HEK293T (cell line): Measurements from ENCODE around the gene HCN2.

Experiments used
- CTCF ChIA-PET: fragments of 350-600 bp; formaldehyde crosslinking; extraction: SDS; loops from one replicate; lab custom pipeline; 2021; ENCODE audit warnings: antibody characterized with exemption, inconsistent platforms; lab: Yijun Ruan, JAX
- POLR2A ChIA-PET: fragments of 350-600 bp; formaldehyde crosslinking; extraction: SDS; loops from one replicate; lab custom pipeline; 2020; ENCODE audit warnings: antibody characterized with exemption, inconsistent platforms; lab: Yijun Ruan, JAX
- DNase-seq: peaks from one replicate; pipeline ENCODE4 v3.0.0; 2012; ENCODE audit warnings: mixed read lengths; ENCODE audit errors: extremely low spot score
- ARNT ChIP-seq: fragments of 450-650 bp; IDR thresholded peaks from 2 replicates; pipeline ENCODE4 v1.6.1; 2017; ENCODE audit warnings: mild to moderate bottlenecking
- BHLHE40 ChIP-seq: fragments of 450-650 bp; IDR thresholded peaks from 2 replicates; pipeline ENCODE4 v1.6.1; 2016; ENCODE audit warnings: mild to moderate bottlenecking, moderate library complexity, borderline replicate concordance
- CTBP1 ChIP-seq: fragments of 450-650 bp; IDR thresholded peaks from 2 replicates; pipeline ENCODE4 v1.6.1; 2016; ENCODE audit warnings: borderline replicate concordance
- ELF4 ChIP-seq: fragments of 450-650 bp; IDR thresholded peaks from 2 replicates; pipeline ENCODE4 v1.6.1; 2017; ENCODE audit warnings: antibody characterized with exemption
- FOXA1 ChIP-seq: fragments of 450-650 bp; IDR thresholded peaks from 2 replicates; pipeline ENCODE4 v1.6.1; 2016; ENCODE audit warnings: mild to moderate bottlenecking
- FOXK2 ChIP-seq: fragments of 450-650 bp; IDR thresholded peaks from 2 replicates; pipeline ENCODE4 v1.6.1; 2016; ENCODE audit warnings: mild to moderate bottlenecking
- FOXM1 ChIP-seq: fragments of 450-650 bp; IDR thresholded peaks from 2 replicates; pipeline ENCODE4 v1.6.1; 2017; ENCODE audit warnings: mild to moderate bottlenecking, borderline replicate concordance
- HDGF ChIP-seq: fragments of 450-650 bp; IDR thresholded peaks from 2 replicates; pipeline ENCODE4 v1.6.1; 2017; ENCODE audit warnings: antibody characterized with exemption, borderline replicate concordance
- L3MBTL2 ChIP-seq: fragments of 450-650 bp; conservative IDR thresholded peaks from 2 replicates; pipeline ENCODE4 v1.6.1; 2016; ENCODE audit warnings: mild to moderate bottlenecking
- LEF1 ChIP-seq: fragments of 450-650 bp; IDR thresholded peaks from 2 replicates; pipeline ENCODE4 v1.6.1; 2017; ENCODE audit warnings: mild to moderate bottlenecking, borderline replicate concordance
- NFRKB ChIP-seq: fragments of 450-650 bp; IDR thresholded peaks from 2 replicates; pipeline ENCODE4 v1.6.1; 2016; ENCODE audit warnings: mild to moderate bottlenecking, moderate library complexity
- PKNOX1 ChIP-seq: fragments of 450-650 bp; IDR thresholded peaks from 2 replicates; pipeline ENCODE4 v1.6.1; 2016
- SP1 ChIP-seq: fragments of 450-650 bp; IDR thresholded peaks from 2 replicates; pipeline ENCODE4 v1.6.1; 2017
- SUZ12 ChIP-seq: fragments of 450-650 bp; IDR thresholded peaks from 2 replicates; pipeline ENCODE4 v1.6.1; 2016; ENCODE audit warnings: mild to moderate bottlenecking
- TARDBP ChIP-seq: fragments of 450-650 bp; IDR thresholded peaks from 2 replicates; pipeline ENCODE4 v1.6.1; 2016
- ZNF384 ChIP-seq: fragments of 450-650 bp; IDR thresholded peaks from 2 replicates; pipeline ENCODE4 v1.6.1; 2016

The HCN2 gene

GRCh38 chr19:574658-575526, 14.8 kb upstream of the HCN2 start:
- TF ChIP-seq ARNT (no peak), FOXA1 (no peak), L3MBTL2 (no peak), ELF4 (no peak), FOXM1 (no peak), NFRKB (no peak), SP1 (no peak), ZNF384 (no peak), HDGF (no peak), BHLHE40 (no peak), CTBP1 (no peak), SUZ12 (no peak), LEF1 (no peak), FOXK2 (no peak), TARDBP (no peak), PKNOX1 (no peak)
- ChIA-PET CTCF (no interaction called here), POLR2A (interaction anchor here (0.9 to 1.7 kb wide), 4 partner anchors 9 to 60 kb away, joined by 3 to 9 read pairs (median 4); partner anchors contain the start of gene CDC34)
- no peak for DNase-seq

- CTCF ChIA-PET, result no interaction called here
- POLR2A ChIA-PET, result interaction anchor here (1.7 kb wide), 1 partner anchor 45 kb away, joined by 9 read pairs; the partner anchor contains the start of gene CDC34
Measured at GRCh38 chr19:575527-576506, 13.9 kb upstream of the HCN2 start.

DNA sequence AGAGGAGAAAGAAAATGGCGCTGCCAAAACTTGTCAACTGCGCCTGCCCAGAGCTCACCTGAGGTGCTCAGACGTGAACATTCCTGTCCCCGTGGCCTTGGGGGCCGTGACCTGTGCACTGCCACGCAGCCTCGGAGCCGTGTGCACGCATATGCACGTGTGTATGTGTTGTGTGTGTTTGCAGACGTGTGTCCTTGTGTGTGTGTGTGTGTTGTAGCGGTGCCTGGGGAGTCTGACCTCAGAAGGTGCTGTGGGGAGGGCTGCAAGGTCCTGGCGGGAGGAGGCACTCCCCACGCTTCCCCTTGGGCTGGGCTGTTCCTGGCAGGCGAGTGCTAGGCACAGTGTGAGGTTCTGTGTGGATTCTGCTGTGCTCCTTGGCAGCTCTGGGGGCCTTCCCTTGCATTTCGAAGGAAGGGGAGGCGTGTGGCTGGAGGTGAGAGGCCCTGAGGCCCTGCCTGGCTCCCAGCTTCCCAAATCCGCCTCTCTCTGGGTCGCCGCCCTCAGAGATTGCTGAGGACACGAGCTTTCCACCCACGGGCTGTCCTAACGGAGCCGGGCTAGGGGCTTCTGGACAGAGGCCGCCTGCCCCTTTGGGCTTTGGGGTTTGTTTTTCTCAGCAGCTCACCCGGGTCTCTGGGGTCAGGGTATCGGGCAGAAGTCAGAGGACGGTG, 12.8 kb upstream of the HCN2 start:
- POLR2A ChIA-PET, result interaction anchor here (0.7 kb wide), 1 partner anchor 46 kb away, joined by 4 read pairs; the partner anchor contains the start of gene CDC34
- TF ChIP-seq ELF4 (no peak), TARDBP (no peak), FOXM1 (no peak), ARNT (no peak), LEF1 (no peak), ZNF384 (no peak), PKNOX1 (no peak), FOXA1 (no peak), SP1 (no peak), BHLHE40 (no peak)
- CTCF ChIA-PET, result no interaction called here
- no peak for DNase-seq

More at GRCh38 chr19:575527-576506, 13.9 kb upstream of the HCN2 start:
- DNase-seq, result no peak
- TF ChIP-seq SUZ12, result no peak
- no peak for TF ChIP-seq HDGF
- TF ChIP-seq BHLHE40, result no peak
- no peak for TF ChIP-seq LEF1
- no peak for TF ChIP-seq PKNOX1
- no peak for TF ChIP-seq ARNT
- no peak for TF ChIP-seq ZNF384
- TF ChIP-seq TARDBP, result no peak
- TF ChIP-seq CTBP1, result no peak
- TF ChIP-seq ELF4, result no peak
- TF ChIP-seq FOXM1, result no peak
- TF ChIP-seq L3MBTL2, result no peak

DNA sequence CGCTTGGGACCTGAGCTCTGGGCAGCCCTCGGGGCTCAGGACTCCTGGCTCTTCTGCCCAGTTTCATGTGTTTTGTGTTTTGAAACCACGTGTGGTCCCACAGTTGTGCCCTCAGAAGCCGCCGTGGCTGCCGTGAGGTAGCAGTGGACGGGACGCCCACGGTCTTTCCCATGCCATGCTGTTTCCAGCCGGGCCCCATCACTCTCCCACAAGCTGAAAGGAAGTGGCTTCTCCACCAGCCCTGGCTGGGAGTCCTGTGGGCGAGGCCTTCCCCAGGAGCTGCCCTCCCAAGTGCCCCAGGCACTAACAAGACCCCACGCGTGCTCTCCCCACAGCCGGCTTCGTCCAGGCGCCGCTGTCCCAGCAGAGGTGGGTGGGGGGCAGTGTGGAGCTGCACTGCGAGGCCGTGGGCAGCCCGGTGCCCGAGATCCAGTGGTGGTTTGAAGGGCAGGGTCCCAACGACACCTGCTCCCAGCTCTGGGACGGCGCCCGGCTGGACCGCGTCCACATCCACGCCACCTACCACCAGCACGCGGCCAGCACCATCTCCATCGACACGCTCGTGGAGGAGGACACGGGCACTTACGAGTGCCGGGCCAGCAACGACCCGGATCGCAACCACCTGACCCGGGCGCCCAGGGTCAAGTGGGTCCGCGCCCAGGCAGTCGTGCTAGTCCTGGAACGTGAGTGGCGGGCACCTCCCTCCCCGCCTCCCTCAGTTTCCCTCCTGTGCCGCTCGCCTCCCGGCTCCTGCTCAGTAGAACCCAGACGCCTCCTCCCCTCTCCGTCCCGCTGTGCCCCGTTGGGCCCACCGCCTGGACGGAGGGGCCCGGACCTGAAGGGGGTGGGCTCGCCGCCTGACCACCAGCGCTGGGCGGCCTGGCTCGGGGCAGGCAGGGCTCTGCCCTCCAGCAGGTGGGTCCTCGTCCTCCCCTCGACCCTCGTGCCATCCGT, 12.0 kb upstream of the HCN2 start:
- TF ChIP-seq BHLHE40 (no peak), PKNOX1 (no peak), NFRKB (no peak), FOXK2 (no peak), ARNT (no peak), SP1 (no peak), HDGF (no peak), TARDBP (no peak), ELF4 (no peak), CTBP1 (no peak), ZNF384 (no peak), SUZ12 (no peak), L3MBTL2 (no peak), LEF1 (no peak)
- no peak for DNase-seq
- CTCF ChIA-PET, result no interaction called here
- POLR2A ChIA-PET, result interaction anchor here (0.7 kb wide), 1 partner anchor 46 kb away, joined by 4 read pairs; the partner anchor contains the start of gene CDC34
